Liver (tissue), 9 donors: ENCODE data around the gene SLC4A5. TPM values are rescaled to one million over a fixed set of nuclear protein-coding genes. Genes with fewer than 3 reads are reported as not detected.

Source experiments
- DNase-seq: peaks from one replicate; pipeline ENCODE4 v3.0.0-alpha.2; 2017; ENCODE audit warnings: low spot score
- H3K27ac ChIP-seq, 2 donors: one replicate each; pipeline ENCODE4 v1.7.0; 2013; ENCODE audit warnings: inconsistent platforms in 2 of 2, low read length in 2 of 2, control low read depth in 1 of 2, low read depth in 1 of 2, mild to moderate bottlenecking in 1 of 2
- H3K27me3 ChIP-seq, 4 donors: one replicate each; pipeline versions ENCODE4 v1.6.1 to v1.7.0; 2013; ENCODE audit warnings: low read length in 3 of 4, inconsistent platforms in 1 of 4, mild to moderate bottlenecking in 1 of 4, moderate library complexity in 1 of 4; ENCODE audit not compliant: control insufficient read depth in 4 of 4, insufficient read depth in 4 of 4
- H3K36me3 ChIP-seq, 4 donors: one replicate each; pipeline versions ENCODE4 v1.6.1 to v1.7.0; 2013; ENCODE audit warnings: low read length in 3 of 4, mild to moderate bottlenecking in 3 of 4, low read depth in 1 of 4, moderate library complexity in 1 of 4; ENCODE audit not compliant: control insufficient read depth in 4 of 4, insufficient read depth in 3 of 4
- H3K4me1 ChIP-seq, 4 donors: one replicate each; pipeline versions ENCODE4 v1.6.1 to v1.7.0; 2013; ENCODE audit warnings: low read length in 3 of 4, mild to moderate bottlenecking in 3 of 4, moderate library complexity in 1 of 4; ENCODE audit not compliant: control insufficient read depth in 4 of 4, insufficient read depth in 4 of 4
- H3K4me3 ChIP-seq, 3 donors: one replicate each; pipeline versions ENCODE4 v1.6.1 to v1.7.0; 2013; ENCODE audit warnings: low read length in 3 of 3, control low read depth in 1 of 3, low read depth in 1 of 3, mild to moderate bottlenecking in 1 of 3
- H3K9ac ChIP-seq, 2 donors: one replicate each; pipeline ENCODE4 v1.7.0; 2013; ENCODE audit warnings: low read length in 2 of 2, mild to moderate bottlenecking in 2 of 2, moderate library complexity in 2 of 2, control low read depth in 1 of 2, low read depth in 1 of 2
- H3K9me3 ChIP-seq, 4 donors: one replicate each; pipeline versions ENCODE4 v1.6.1 to v1.7.0; 2013; ENCODE audit warnings: low read length in 3 of 4; ENCODE audit not compliant: control insufficient read depth in 4 of 4
- CTCF ChIP-seq: fragments of 150-350 bp; IDR thresholded peaks from 2 replicates; pipeline ENCODE4 v1.5.1; 2017; ENCODE audit warnings: improper control_type of control experiment, low read depth, low read length; ENCODE audit not compliant: missing input control
- EGR1 ChIP-seq, 2 donors: IDR thresholded peaks; 2 replicates each; pipeline ENCODE4 v1.6.1; 2016 to 2018; ENCODE audit warnings: antibody characterized with exemption in 2 of 2, low read depth in 2 of 2
- FOXA1 ChIP-seq: IDR thresholded peaks from 2 replicates; pipeline ENCODE4 v1.6.1; 2016; ENCODE audit warnings: antibody characterized with exemption
- FOXA2 ChIP-seq: IDR thresholded peaks from 2 replicates; pipeline ENCODE4 v1.6.1; 2016; ENCODE audit warnings: antibody characterized with exemption
- GABPA ChIP-seq, 2 donors: IDR thresholded peaks in 1 of 2; conservative IDR thresholded peaks in 1 of 2; 2 replicates each; pipeline ENCODE4 v1.6.1; 2016; ENCODE audit warnings: antibody characterized with exemption in 2 of 2, mild to moderate bottlenecking in 1 of 2, moderate library complexity in 1 of 2
- HNF4A ChIP-seq, 2 donors: conservative IDR thresholded peaks; 2 replicates each; pipeline ENCODE4 v1.6.1; 2016; ENCODE audit warnings: antibody characterized with exemption in 2 of 2, mild to moderate bottlenecking in 2 of 2
- HNF4G ChIP-seq: IDR thresholded peaks from 2 replicates; pipeline ENCODE4 v1.6.1; 2016; ENCODE audit warnings: antibody characterized with exemption
- JUND ChIP-seq, 2 donors: IDR thresholded peaks; 2 replicates each; pipeline ENCODE4 v1.6.1; 2016; ENCODE audit warnings: antibody characterized with exemption in 2 of 2
- NR2F2 ChIP-seq: IDR thresholded peaks from 2 replicates; pipeline ENCODE4 v1.6.1; 2016; ENCODE audit warnings: antibody characterized with exemption
- REST ChIP-seq: IDR thresholded peaks from 2 replicates; pipeline ENCODE4 v1.6.1; 2016; ENCODE audit warnings: antibody characterized with exemption, mild to moderate bottlenecking
- RXRA ChIP-seq, 2 donors: IDR thresholded peaks; 2 replicates each; pipeline ENCODE4 v1.6.1; 2017 to 2018; ENCODE audit warnings: antibody characterized with exemption in 2 of 2, mild to moderate bottlenecking in 1 of 2
- SP1 ChIP-seq: IDR thresholded peaks from 2 replicates; pipeline ENCODE4 v1.6.1; 2018; ENCODE audit warnings: antibody characterized with exemption, mild to moderate bottlenecking
- TAF1 ChIP-seq: conservative IDR thresholded peaks from 2 replicates; pipeline ENCODE4 v1.6.1; 2016; ENCODE audit warnings: antibody characterized with exemption, mild to moderate bottlenecking
- YY1 ChIP-seq: IDR thresholded peaks from 2 replicates; pipeline ENCODE4 v1.6.1; 2016; ENCODE audit warnings: antibody characterized with exemption, mild to moderate bottlenecking
- WGBS: extraction: QIAGEN DNeasy Blood & Tissue Kit; methylation state at CpG from one replicate; pipeline ENCODE4 v1.1.7; 2013; 5-methylcytosine and 5-hydroxymethylcytosine counted together
- polyA plus RNA-seq, 2 donors: library from polyadenylated mRNA; stranded (reverse) in 1 of 2; unstranded in 1 of 2; fragments of 200-250 nt in 1 of 2; fragments of >200 nt in 1 of 2; fragmentation: Nextera tagmentation in 1 of 2; extraction: Ambion mirVana in 1 of 2; gene quantifications; one replicate each; pipeline versions ENCODE4 v1.2.1 to v1.2.3, GENCODE V29; 2013 to 2015
- total RNA-seq, 2 donors: library from RNA; depleted of rRNA; stranded (reverse); fragments of >200 nt; gene quantifications; one replicate each; pipeline ENCODE4 v1.2.3, GENCODE V29; 2014
- TF ChIP-seq, protein P1 (sequence below): IDR thresholded peaks from 2 replicates; pipeline ENCODE4 v1.6.1; 2016; ENCODE audit warnings: antibody characterized with exemption
- TF ChIP-seq, protein P2 (sequence below): IDR thresholded peaks from 2 replicates; pipeline ENCODE4 v1.6.1; 2016; ENCODE audit warnings: antibody characterized with exemption
- TF ChIP-seq, protein P3 (sequence below): IDR thresholded peaks from 2 replicates; pipeline ENCODE4 v1.6.1; 2016; ENCODE audit warnings: antibody characterized with exemption
- donor health status: healthy.
- donor health status: healthy.
- donor health status: healthy.
- donor health status: healthy.
- donor health status: healthy.

The SLC4A5 gene
- total and polyA plus RNA-seq, 4 donors: 0.12 to 0.50 (median 0.29) TPM

GRCh38 chr2:74199275-74199701 is 143.9 kb downstream of the SLC4A5 start:
- WGBS: 7% methylated on average over 20 of the region's 20 CpGs

More at GRCh38 chr2:74199275-74199701, 143.9 kb downstream of the SLC4A5 start:
- Histone ChIP-seq H3K27ac (peak overlapping the region; percentile 74 to 91), H3K36me3 (no peaks in the 10 kb centered on the region), H3K27me3 (peaks cover 0 to 3% (median 0%) of the 10 kb centered on the region in 4 donors), H3K4me3 (peak overlapping the region; percentile 8 to 73 (median 63)), H3K9me3 (peaks cover 0 to 4% (median 0%) of the 10 kb centered on the region in 4 donors), H3K9ac (peak overlapping the region in 1 of 2 donors; percentile 19), H3K4me1 (peaks cover 2 to 17% (median 7%) of the 10 kb centered on the region in 4 donors)
- no peak for DNase-seq
- TF ChIP-seq HNF4G (no peak), RXRA (IDR thresholded peaks at IDR 0.05) (no peak), JUND (IDR thresholded peaks at IDR 0.05) (no peak), CTCF (no peak), FOXA2 (no peak), EGR1 (IDR thresholded peaks at IDR 0.05; ENCODE audit: low read depth in 2 of 2) (no peak), TAF1 (no peak), YY1 (no peak), REST (no peak), HNF4A (conservative IDR thresholded peaks at IDR 0.05) (no peak), SP1 (no peak), NR2F2 (no peak), GABPA (IDR thresholded peaks at IDR 0.05 in 1 of 2, conservative IDR thresholded peaks at IDR 0.05 in 1 of 2) (no peak), FOXA1 (no peak)
- TF ChIP-seq, protein P1, sequence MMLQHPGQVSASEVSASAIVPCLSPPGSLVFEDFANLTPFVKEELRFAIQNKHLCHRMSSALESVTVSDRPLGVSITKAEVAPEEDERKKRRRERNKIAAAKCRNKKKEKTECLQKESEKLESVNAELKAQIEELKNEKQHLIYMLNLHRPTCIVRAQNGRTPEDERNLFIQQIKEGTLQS: no peak
- TF ChIP-seq, protein P2, sequence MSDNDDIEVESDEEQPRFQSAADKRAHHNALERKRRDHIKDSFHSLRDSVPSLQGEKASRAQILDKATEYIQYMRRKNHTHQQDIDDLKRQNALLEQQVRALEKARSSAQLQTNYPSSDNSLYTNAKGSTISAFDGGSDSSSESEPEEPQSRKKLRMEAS: no peak
- TF ChIP-seq, protein P3, sequence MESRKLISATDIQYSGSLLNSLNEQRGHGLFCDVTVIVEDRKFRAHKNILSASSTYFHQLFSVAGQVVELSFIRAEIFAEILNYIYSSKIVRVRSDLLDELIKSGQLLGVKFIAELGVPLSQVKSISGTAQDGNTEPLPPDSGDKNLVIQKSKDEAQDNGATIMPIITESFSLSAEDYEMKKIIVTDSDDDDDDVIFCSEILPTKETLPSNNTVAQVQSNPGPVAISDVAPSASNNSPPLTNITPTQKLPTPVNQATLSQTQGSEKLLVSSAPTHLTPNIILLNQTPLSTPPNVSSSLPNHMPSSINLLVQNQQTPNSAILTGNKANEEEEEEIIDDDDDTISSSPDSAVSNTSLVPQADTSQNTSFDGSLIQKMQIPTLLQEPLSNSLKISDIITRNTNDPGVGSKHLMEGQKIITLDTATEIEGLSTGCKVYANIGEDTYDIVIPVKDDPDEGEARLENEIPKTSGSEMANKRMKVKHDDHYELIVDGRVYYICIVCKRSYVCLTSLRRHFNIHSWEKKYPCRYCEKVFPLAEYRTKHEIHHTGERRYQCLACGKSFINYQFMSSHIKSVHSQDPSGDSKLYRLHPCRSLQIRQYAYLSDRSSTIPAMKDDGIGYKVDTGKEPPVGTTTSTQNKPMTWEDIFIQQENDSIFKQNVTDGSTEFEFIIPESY: no peak
